Measurements from ENCODE around the gene STX1B.

- no peak for TF ChIP-seq CTCF (IDR thresholded peaks at IDR 0.05)
- no peak for TF ChIP-seq POLR2AphosphoS5 (IDR thresholded peaks at IDR 0.05)
- TF ChIP-seq EP300 (IDR thresholded peaks at IDR 0.05): no peak
- no peak for TF ChIP-seq POLR2A (IDR thresholded peaks at IDR 0.05; ENCODE audit: low read depth)
Observed at GRCh38 chr16:30947541-30947858, 62.9 kb downstream of the STX1B start.

Data from esophagus muscularis mucosa (tissue), 4 donors.